AG09309 (cell line): ENCODE measurements around the gene SPRR1B.
"Not testable (repeated sequence)": the region's sequence is repeated elsewhere in the genome, so short reads cannot be mapped to it uniquely, and the experiment has no call there.

Experiments used
- DNase-seq: peaks from one replicate; pipeline ENCODE4 v3.0.0-alpha.2; 2010; ENCODE audit warnings: low read depth
- H3K4me3 ChIP-seq: 2 replicates; pipeline ENCODE4 v1.5.1; 2011; ENCODE audit warnings: mild to moderate bottlenecking, low read depth, low read length, moderate library complexity; ENCODE audit not compliant: control insufficient read depth
- CTCF ChIP-seq: IDR thresholded peaks from 2 replicates; pipeline ENCODE4 v1.5.1; 2011; ENCODE audit warnings: mild to moderate bottlenecking, low read depth, low read length, inconsistent platforms; ENCODE audit not compliant: insufficient read depth, control insufficient read depth; ENCODE audit errors: missing control alignments

Gene SPRR1B

GRCh38 chr1:153032073-153032472, 1.1 kb downstream of the SPRR1B start:
- no peak for TF ChIP-seq CTCF
- DNase-seq: no peak

GRCh38 chr1:153032677-153033308, 1.8 kb downstream of the SPRR1B start:
- no peak for DNase-seq
- TF ChIP-seq CTCF: no peak
- H3K4me3 ChIP-seq: no peak overlapping the region

More at GRCh38 chr1:153032073-153032472, 1.1 kb downstream of the SPRR1B start:
- H3K4me3 ChIP-seq: no peak overlapping the region

- no peak for TF ChIP-seq CTCF
- no peak overlapping the region for H3K4me3 ChIP-seq
- no peak for DNase-seq
Measured at GRCh38 chr1:153035211-153035610, 4.2 kb downstream of the SPRR1B start.

GRCh38 chr1:153040950-153041631, 10.1 kb downstream of the SPRR1B start, which contains the start of gene SPRR2D:
SPRR2D (minus strand) TSS chr1:153041120; CDS start chr1:153040346, 774 bp downstream.
- no peak for TF ChIP-seq CTCF
- no peak for DNase-seq
- no peak within 1 kb of the TSS for H3K4me3 ChIP-seq

- TF ChIP-seq CTCF: no peak
- H3K4me3 ChIP-seq: no peak overlapping the region
- no peak for DNase-seq
Measured at GRCh38 chr1:153049211-153049610, 18.2 kb downstream of the SPRR1B start.

GRCh38 chr1:153056111-153056510, 25.1 kb downstream of the SPRR1B start:
- DNase-seq, H3K4me3 ChIP-seq: not testable (repeated sequence)

- TF ChIP-seq CTCF: no peak
- DNase-seq: no peak
- H3K4me3 ChIP-seq: no peak within 1 kb of the TSS
Measured at GRCh38 chr1:153057375-153057774, 26.4 kb downstream of the SPRR1B start, which contains the start of gene SPRR2A. SPRR2A (minus strand) TSS chr1:153057512; CDS start chr1:153056735, 777 bp downstream.
